ENCODE results near the gene MEIS3.

MEIS3 gene

DNA sequence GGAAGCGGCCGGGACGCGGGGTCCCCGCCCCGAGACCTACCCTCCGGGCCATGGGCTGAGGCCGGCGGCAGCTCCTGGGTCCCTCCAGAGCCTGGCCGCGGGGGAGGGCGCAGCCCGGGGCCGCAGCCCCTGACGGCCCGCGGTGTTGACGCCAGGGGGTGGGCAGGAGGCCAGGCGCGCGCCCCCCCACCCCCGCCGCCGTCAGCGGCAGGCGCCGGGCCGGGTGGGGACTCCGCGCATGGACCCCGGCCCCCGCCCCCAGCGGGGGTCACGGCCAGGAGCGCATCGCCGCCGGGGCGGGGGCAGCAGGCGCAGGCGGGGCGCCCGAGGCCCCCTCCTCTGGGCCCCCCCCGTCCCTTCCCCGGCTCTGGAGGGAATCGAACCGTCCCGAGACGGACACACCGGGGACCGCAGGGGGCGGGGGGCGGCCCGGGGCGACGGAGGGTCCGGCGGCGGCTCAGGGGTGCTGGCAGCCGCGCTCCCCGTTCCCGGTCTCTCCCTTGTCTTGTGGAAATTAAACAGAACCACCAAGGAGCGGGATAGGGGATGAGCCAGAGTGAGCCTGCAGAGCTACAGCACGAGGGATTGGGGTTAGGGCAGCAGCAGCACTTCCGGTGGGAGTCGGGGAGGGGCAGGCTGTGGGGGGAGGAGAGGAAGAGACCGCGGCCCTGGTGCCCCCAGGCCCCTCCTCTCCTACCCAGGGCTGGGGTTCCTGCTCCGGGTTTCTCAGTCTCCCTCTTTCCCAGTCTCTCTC lies at the start of gene MEIS3:
Gene MEIS3 (minus strand): TSS at position 498 of the 754 bp plus-strand sequence. CDS start 446 bp downstream, at position 52.
- no peak for DNase-seq (ENCODE audit: low read depth in 2 of 2)

DNA sequence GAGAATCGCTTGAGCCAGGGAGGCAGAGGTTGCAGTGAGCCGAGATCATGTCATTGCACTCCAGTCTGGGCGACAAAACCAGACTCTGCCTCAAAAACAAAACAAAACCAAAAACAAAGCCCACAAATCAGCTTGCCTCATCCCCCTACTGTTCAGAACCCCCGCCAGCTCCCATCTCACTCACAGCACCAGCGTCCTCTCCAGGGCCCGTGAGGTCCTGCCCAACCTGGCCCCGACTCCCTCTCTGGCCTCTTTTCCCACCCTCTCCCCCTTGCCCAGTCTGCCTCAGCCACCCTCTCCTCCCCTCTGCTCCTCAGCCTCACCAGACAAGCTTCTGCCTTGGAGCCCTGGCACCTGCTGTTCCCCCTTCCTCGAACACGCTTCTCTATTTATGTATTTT lies 48.6 kb upstream of the MEIS3 start:
- no peak for DNase-seq (ENCODE audit: low read depth in 2 of 2)

DNA sequence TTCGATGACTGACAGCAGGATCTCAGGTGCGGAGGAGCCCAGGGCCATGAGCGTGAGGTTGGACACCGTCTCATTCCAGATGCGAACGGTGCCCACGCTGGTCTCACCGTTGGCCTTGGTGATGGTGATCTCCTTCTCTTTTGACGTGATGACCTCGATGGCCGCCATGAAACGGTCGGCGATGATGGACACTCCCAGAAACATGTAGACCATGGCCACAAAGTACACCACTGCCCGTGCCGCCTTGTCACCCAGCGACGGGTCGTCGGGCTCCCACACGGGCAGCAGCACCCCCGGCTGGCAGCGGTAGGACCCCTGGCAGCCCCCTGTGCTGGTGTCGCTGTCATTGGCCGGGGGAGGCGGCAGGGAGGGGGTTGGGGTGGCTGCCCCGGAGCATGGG lies 46.6 kb upstream of the MEIS3 start:
- no peak for DNase-seq (ENCODE audit: low read depth in 2 of 2)

DNA sequence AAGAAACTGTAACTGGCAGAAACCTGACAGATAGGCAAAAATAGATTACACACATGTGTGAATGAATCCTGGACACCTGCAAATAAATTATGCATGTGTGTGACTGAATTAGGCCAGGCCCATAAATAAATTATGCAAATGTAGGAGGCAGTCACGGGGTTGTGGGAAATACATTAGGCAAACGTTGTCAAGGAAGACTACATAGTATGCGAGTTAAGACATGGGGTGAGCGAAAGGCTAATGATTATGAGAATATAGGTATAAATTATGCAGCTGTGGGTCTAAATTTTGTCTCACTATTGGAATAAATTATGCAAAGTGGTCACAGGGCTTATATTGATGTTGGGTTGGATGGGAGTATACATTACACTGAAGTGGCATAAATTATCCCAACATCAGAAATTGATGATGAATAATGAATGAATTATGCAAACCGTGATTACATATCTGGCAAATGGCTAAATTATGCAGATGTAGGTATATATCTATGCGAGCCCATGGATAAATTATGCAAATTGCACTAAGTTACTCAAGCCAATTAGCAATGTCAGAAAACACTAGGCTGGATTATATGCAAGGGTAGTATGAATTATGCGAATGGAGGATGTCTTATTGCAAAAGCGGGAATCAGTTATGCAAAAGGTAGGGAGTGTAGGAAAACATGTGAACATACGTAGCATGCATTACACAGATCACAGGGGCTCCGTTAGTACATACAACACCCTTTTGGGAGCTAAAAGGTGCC lies 45.5 kb upstream of the MEIS3 start:
- DNase-seq (ENCODE audit: low read depth in 2 of 2): no peak

DNA sequence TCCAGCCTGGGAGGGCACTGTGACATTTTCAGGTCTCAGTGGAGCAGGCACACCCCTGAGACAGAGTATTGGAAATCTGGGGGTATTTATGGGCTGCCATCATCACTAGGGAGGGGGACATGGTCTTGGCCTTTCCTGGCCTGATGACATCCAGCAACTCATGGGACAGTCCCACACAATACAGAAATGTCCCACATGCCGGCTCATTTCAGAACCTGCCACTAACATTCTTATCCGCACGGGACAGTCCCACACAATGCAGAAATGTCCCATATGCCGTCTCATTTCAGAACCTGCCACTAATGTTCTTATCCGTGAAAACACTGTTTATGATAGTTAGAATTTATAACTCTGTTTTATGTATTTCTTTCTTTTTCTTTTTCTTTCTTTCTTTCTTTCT lies 42.5 kb upstream of the MEIS3 start:
- DNase-seq (ENCODE audit: low read depth in 2 of 2): no peak

DNA sequence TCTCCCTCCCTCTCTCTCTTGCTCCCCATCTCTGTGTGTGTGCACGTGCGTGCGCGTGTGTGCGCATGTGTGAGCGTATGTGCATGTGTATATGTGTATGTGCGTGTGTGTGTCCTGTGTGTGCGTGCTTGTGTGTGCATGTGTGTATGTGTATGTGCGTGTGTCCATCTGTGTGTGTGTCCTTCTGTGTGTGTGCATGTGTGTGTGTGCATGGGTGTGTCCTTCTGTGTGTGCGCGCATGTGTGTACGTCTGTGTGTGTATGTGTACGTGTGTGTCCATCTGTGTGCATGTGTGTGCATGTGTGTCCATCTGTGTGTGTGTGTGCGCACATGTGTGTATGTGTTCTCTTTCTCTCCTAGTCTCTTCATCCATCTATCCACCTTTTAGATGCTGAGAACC lies 40.1 kb upstream of the MEIS3 start:
- no peak for DNase-seq (ENCODE audit: low read depth in 2 of 2)

DNA sequence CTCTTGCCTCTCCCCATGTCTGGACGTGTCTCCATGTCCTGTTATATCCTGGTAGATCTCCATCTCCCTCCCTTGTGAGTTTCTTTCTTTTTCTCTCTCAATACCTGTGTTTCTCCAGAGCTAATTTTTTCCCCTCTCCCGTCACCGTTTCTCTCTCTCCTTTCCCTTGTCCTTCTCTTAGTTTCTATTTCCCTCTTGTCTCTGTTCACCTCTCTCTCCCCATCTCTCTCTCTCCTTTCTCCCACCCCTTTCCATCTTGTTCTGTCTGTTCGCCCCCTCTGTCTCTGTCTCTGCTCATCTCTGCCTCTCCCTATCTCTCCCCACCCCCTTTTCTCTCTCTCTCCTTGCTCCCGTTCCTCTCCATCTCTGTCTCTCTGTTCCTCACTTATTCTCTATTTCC lies 39.3 kb upstream of the MEIS3 start:
- no peak for DNase-seq (ENCODE audit: low read depth in 2 of 2)

DNA sequence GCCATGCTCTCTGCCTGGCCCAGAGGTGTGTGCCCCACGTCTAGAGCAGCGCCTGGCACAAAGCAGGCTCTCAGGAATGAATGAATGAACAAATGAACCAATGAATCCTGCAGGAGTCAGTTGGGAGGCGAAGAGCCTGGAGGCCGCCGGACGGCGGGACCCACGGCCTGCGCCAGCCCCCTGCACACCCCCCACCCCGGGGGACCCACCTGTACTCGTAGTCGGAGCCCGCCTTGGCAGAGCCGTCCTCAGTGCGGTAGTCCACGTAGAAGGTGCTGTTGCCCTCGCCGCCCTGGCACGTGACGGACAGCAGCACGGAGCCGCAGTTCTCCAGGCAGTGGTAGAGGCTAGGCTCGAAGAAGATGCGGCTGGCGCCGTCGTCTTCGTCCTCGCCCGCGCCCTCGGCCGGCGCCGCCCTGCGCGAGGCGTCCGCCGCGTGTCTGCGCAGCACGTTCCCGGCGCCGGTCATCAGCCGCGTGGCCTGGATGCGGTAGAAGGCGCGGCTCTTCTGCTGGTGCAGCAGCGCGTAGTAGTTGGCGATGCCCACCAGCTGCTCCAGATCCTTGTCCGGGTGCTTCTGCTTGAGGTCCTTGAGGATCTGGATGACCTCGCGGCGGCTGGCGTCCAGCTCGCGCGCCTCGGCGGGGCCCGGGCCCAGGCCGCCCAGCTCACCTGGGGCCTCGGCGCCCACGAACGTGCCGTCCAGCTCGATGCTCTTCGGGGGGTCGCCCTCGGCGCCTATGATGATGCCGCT lies 37.6 kb upstream of the MEIS3 start:
- DNase-seq (ENCODE audit: low read depth in 2 of 2): no peak

DNA sequence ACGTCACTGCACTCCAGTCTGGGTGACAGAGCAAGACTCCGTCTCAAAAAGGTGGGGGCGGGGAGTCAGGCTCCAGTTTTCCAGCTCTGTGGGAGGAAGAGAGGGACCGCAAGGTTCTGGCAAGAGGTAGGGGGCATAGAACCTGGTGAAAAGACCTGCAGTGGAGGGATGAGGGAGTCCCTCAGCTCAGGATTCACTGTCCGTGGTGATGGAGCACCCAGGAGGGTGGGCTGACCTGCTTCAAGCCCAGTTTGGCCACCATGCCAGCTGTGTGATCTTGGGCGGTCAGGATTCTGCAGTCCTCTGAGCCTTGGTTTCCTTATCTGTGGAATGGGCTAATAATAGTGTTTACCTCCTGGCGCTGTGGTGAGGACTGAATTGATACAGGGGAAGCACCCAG lies 31.2 kb upstream of the MEIS3 start:
- DNase-seq (ENCODE audit: low read depth in 2 of 2): no peak

DNA sequence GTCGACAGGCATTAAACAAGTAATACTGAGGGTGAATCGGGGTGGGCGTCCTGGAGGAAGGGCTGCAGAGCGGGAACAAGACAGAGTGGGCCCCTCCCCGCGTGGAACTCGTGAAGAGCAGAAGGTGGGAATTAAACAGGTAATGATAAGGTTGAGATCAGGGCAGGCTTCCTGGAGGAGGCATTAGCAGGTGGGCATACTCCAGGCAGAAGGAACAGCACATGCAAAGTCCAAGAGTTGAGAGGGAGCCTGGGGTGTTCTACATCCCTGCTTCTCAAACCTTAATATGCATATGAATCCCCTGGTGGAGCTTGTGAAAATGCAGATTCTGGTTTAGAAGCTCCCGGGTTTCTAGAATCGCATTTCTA lies 29.0 kb upstream of the MEIS3 start:
- DNase-seq (ENCODE audit: low read depth in 2 of 2): no peak

DNA sequence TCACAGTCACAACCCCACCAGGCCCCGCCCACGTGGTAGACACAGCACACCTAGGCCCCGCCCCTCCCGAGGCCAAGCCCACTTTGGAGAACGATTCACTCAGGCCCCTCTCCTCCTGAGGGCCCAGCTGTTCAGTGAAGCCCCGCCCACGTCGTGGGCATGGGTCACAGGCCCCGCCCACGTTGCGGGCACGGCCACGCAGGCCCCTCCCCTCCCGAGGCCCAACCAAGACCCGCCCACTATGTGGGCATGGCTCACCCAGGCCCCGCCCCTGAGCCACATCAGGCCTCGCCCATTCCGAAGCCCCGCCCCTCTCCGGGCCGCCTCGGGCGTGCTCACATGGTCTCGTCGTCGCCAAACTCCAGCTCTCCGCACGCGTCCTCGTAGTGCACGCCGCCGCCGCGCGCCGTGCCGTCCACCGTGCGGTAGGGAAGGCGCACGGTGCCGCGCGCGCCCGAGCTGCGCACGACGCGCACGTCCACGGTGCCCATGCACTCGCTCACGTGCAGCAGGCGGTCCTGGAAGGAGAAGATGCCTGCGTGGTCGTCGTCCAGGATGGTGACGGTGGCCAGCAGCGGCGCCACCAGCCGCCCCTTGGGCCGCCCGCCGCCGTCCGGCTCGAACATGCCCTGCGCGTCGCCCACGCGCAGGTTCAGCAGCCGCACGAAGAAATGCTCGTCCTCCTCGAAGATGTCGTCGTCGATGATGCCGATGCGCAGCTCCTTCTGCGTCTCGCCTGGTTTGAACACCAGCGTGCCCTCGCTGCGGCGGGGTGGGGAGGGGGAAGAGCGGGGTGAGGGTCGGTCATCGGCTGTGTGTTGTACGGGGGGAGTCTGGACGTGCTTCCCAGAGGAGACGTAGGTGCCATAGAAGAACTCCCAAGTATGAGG lies 28.4 kb upstream of the MEIS3 start:
- peak; percentile 65 to 75 for DNase-seq (ENCODE audit: low read depth in 2 of 2)

DNA sequence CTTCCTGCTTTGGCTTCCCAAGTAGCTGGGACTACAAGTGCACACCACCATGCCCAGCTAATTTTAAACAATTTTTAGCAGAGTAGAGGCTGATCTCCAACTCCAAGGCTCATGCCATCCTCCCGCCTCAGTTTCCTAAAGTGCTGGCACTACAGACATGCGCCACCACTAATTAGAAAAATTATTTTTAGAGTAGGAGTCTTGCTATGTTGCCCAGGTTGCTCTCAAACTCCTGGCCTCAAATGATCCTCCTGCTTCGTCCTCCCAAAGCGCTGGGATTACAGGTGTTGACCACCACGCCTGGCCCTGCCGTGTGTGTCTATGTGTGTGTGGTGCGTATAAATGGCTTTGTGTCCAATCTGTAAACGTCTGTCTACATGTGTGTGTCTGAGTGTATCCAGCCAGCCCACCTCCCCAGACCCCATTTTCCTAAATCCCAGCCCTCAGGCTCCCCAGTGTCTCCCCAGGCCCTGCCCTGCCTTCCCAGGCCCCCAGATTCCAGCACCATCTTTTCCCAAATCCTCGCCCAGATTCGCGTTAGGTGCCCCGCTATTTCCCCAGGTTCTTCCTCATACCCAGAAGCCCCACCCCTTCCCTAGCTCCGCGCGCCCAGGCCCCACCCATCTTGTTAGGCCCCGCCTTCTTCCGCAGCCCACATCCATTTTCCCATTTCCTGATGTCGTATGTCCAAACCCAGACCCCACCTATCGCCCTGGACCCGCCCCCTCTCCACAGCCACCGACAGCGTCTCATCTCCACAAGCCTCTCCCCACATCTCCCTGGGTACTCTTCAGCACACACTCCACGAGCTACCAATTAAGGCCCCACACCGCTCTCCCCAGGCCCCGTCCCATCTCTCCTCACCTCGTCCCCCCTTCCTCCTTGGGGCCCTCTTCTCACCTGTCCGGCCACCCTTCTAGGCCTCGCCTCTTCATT lies 27.5 kb upstream of the MEIS3 start:
- DNase-seq (ENCODE audit: low read depth in 2 of 2): peak in 1 of 2 donors; percentile 44

DNA sequence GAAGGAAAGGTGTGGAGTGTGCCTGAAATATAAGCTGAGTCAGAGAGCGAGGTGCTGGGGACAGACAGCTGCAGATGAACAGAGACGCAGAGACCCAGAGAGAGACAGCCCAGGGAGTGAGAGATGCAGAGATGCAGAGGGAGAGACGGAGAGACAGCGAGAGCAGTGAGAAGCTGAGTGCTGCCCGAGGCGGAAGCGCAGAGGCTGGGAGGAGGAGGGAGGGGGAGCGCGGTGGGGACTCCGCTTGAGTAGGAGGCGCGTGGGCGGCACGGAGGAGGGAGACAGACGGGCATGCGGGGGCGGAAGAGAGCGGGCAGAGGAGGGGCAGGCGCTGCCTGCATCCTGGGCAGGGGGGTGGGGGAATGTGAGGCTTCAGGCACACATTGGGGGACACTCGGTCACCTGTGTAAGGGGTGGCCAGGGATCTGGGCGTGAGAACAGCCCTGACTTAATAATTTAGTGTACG lies 26.6 kb upstream of the MEIS3 start:
- DNase-seq (ENCODE audit: low read depth in 2 of 2): no peak

DNA sequence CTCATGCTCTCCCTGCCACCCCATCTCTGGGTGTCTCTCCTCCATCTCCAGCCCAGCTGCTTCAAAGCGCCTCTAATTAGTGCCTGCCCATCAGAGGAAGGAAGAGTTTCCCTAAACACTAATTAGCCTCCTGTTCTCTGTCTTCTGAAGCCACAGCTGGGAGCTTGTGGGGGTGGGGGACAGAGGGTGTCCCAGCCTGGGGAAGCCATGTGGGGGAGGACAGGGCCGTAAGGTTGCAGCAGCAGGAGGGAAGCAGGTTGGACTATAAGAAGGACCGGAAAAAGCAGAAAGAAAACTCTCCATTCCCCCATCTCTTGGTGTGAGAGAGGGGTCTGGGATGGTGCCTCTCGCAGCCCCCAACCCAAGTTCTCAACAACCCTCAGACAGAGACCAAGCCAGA lies 26.2 kb upstream of the MEIS3 start:
- DNase-seq (ENCODE audit: low read depth in 2 of 2): no peak

DNA sequence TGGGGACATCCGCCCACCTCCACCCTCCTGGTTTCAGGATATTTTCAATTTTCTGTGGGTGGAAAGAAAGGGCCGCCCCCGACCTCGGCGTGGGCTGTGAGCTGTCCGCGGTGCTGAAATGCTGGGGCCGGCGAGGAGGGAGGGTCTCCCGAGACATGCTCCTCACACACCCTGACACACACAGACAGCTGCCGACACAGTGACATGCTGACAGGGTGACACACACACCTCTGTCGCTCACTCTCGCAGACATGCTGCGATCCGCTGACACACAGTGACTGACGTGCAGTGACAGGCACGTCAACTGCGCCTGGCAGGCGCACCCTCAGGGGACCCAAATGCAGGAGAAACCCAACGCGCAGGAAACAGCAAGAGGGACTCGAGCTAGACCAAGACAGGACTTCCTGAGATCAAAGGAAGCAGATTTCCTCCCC lies 25.1 kb upstream of the MEIS3 start:
- DNase-seq (ENCODE audit: low read depth in 2 of 2): no peak

DNA sequence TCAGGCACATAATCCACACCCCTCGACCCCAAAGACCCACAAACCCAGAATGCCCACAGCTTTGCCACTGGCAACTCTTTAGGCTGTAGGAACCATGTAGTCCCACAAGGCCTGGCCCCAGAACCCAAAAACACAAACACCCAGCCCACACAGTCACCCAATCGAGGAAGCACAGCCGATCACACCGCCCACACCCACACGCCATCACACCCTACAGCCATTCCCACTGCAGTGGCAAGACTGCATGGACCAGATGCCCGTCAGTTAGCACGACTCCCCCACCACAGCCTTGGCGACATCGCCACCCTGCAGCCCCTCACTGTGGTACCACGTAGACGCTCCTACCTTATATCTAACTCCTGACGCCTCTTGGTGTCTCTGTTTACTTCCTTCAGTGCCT lies 24.0 kb upstream of the MEIS3 start:
- DNase-seq (ENCODE audit: low read depth in 2 of 2): no peak

DNA sequence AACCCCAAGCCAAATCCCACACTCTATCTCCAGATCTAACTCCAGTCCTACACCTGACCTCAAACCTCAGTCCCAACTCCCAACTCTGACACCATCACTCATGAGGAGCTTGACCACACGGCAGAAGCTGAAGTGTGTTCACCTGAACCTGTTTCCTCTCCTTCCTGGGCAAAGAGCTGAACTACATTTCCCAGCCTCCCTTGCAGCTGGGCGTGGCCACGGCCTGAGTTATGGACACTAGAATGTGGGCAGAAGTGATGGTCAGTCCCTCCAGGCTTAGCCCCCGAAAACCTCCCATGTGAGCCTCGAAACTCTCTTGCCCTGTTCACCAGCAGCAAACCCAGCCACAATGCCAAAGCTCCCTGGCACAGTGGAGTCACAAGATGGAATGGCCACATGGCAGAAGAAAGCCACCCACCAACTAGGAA lies 19.5 kb upstream of the MEIS3 start:
- DNase-seq (ENCODE audit: low read depth in 2 of 2): no peak

DNA sequence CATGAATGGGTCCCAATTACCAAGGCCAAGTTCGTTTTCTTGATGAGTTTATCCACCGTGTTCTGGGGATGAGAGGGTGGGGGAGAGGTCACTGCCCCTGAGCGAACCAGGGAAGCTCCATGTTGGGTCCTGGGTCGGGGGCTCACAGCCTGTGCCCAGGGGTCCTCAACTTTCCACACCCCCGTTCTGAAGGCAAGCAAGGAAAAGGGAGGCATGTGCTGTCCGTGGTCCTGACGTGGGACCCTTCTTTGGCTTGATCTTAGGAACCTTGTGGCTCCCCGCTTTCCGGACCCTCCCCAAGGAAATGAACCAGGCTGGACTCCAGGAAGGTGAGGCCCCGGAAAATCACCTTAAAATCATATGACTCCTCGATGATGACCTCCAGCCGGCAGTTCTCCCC lies 18.2 kb upstream of the MEIS3 start:
- DNase-seq (ENCODE audit: low read depth in 2 of 2): no peak

DNA sequence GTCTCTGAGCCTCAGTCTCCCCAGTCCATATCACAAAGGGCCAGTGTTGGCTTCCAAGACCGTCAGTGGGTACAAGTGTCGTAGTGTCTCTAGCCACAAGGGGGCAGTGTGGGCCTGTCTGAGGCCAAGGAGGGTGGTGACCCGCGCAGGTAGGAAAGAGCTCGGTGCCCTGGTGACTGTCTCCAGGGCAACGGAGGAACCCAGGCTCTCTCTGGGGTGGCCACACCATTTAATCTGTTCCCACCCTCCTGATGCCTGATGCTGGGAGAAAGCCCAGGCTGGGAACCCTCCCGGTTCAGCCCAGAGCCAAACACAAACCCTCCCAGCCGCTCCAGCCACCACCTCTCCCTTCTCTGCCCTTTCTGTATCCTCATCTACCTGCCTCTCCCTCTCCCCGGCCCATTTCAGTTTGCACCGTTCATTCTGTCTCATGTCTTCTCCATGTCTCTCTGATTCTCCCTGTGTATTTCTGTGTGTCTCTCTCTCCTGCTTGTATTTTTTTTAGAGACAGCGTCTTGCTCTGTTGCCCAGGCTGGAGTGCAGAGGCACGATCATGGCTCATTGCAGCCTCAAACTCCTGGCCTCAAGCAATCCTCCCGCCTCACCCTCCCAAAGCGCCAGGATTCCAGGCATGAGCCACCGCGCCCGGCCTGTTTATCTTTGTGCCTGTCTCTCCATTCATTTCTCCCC lies 17.5 kb upstream of the MEIS3 start:
- DNase-seq (ENCODE audit: low read depth in 2 of 2): peak; percentile 69 to 81

Data from stimulated activated CD4-positive, alpha-beta T cell treated with anti-CD3 and anti-CD28 coated beads, Interleukin-15, amount 100 ng/mL, for 48 hours (primary cell).